ENCODE results near the gene CYP21A2. TPM values are rescaled to one million over a fixed set of nuclear protein-coding genes. Genes with fewer than 3 reads are reported as not detected.
"Not testable (repeated sequence)": the region's sequence is repeated elsewhere in the genome, so short reads cannot be mapped to it uniquely, and the experiment has no call there.

Gene CYP21A2
- total RNA-seq, 1 donor from 2014 or later = not detected

- DNase-seq = not testable (repeated sequence)
Observed at GRCh38 chr6:32035283-32036013, 2.8 kb upstream of the CYP21A2 start.

GRCh38 chr6:32037136-32037535, 1.1 kb upstream of the CYP21A2 start:
- DNase-seq = not testable (repeated sequence)

GRCh38 chr6:32038878-32039277, 663 bp downstream of the CYP21A2 start:
- not testable (repeated sequence) for DNase-seq

GRCh38 chr6:32039321-32040274, 1.4 kb downstream of the CYP21A2 start:
- DNase-seq = not testable (repeated sequence)

GRCh38 chr6:32040299-32041049, 2.3 kb downstream of the CYP21A2 start:
- DNase-seq = not testable (repeated sequence)

GRCh38 chr6:32041050-32041321, 2.8 kb downstream of the CYP21A2 start:
- not testable (repeated sequence) for DNase-seq

- not testable (repeated sequence) for DNase-seq
Observed at GRCh38 chr6:32041385-32041784, 3.2 kb downstream of the CYP21A2 start.

GRCh38 chr6:32042276-32042675, 4.1 kb downstream of the CYP21A2 start:
- DNase-seq = not testable (repeated sequence)

- not testable (repeated sequence) for DNase-seq
Observed at GRCh38 chr6:32043589-32044380, 5.6 kb downstream of the CYP21A2 start.

GRCh38 chr6:32044916-32045315, 6.7 kb downstream of the CYP21A2 start:
- DNase-seq = not testable (repeated sequence)

GRCh38 chr6:32045811-32046449, 7.7 kb downstream of the CYP21A2 start:
- no peak for DNase-seq

- peak; percentile 64 for DNase-seq
Observed at GRCh38 chr6:32046450-32047083, 8.4 kb downstream of the CYP21A2 start.

- DNase-seq = peak; percentile 19
Observed at GRCh38 chr6:32047084-32047478, 8.9 kb downstream of the CYP21A2 start.

- no peak for DNase-seq
Observed at GRCh38 chr6:32047539-32047854, 9.3 kb downstream of the CYP21A2 start.

- no peak for DNase-seq
Observed at GRCh38 chr6:32047855-32048766, 9.9 kb downstream of the CYP21A2 start.

GRCh38 chr6:32049149-32049548, 10.9 kb downstream of the CYP21A2 start:
- not testable (repeated sequence) for DNase-seq

GRCh38 chr6:32049736-32050135, 11.5 kb downstream of the CYP21A2 start:
- DNase-seq = not testable (repeated sequence)

- DNase-seq = no peak
Observed at GRCh38 chr6:32050562-32050961, 12.3 kb downstream of the CYP21A2 start.

GRCh38 chr6:32052626-32053025, 14.4 kb downstream of the CYP21A2 start:
- not testable (repeated sequence) for DNase-seq

- not testable (repeated sequence) for DNase-seq
Observed at GRCh38 chr6:32053314-32053713, 15.1 kb downstream of the CYP21A2 start.

Data from skin of body (tissue), 2 donors.